ENCODE results near the gene ARHGAP15. TPM values are rescaled to one million over a fixed set of nuclear protein-coding genes. Genes with fewer than 3 reads are reported as not detected.

ARHGAP15 gene
- total and polyA plus RNA-seq, 12 donors, result 1.3 to 7.7 (median 2.8) TPM

- Histone ChIP-seq H3K9me3 (no peaks in the 10 kb centered on the region), H3K36me3 (no peaks in the 10 kb centered on the region), H3K27ac (no peak overlapping the region), H3K4me3 (no peak overlapping the region), H3K27me3 (no peaks in the 10 kb centered on the region), H3K4me1 (no peaks in the 10 kb centered on the region)
- intact Hi-C loops (cut with DNase I), result no loop called here
- no peak for TF ChIP-seq CTCF (IDR thresholded peaks at IDR 0.05)
- WGBS, 2 donors, result 86 to 88% methylated on average over 3 of the region's 3 CpGs
- ATAC-seq (no peak), DNase-seq (no peak)
Measured at GRCh38 chr2:143758629-143759330, 629.6 kb downstream of the ARHGAP15 start.

DNA sequence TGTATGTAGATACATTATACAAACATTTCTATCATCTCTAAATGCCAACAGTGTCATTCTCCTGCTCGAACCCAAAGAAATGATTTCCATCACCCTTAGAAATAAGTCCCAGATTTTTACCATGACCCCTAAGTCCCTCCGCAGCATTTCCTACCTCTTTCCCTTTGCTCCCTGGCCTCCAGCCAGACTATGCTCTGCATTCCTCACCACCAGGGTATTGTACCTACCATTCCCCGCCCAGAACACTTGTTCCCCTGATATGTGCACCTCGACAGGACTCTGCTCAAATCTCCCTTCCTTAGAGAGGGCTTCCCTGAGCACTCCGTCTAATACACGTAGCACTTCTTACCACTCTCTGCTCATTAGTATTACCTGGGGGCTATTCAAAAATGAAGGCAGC is 630.2 kb downstream of the ARHGAP15 start:
- intact Hi-C loops (cut with DNase I), result no loop called here
- H3K27me3 ChIP-seq, result no peaks in the 10 kb centered on the region
- DNase-seq, result no peak
- H3K4me3 ChIP-seq, result no peak overlapping the region
- H3K27ac ChIP-seq, result no peak overlapping the region
- no peaks in the 10 kb centered on the region for H3K36me3 ChIP-seq
- no peaks in the 10 kb centered on the region for H3K4me1 ChIP-seq
- ATAC-seq, result no peak
- WGBS, 2 donors, result 71 to 73% methylated on average over 6 of the region's 6 CpGs
- H3K9me3 ChIP-seq, result no peaks in the 10 kb centered on the region
- no peak for TF ChIP-seq CTCF (IDR thresholded peaks at IDR 0.05)

- no peak for TF ChIP-seq CTCF (IDR thresholded peaks at IDR 0.05)
- no peaks in the 10 kb centered on the region for H3K9me3 ChIP-seq
- WGBS, 2 donors, result 84 to 91% methylated on average over 3 of the region's 3 CpGs
- H3K36me3 ChIP-seq, result no peaks in the 10 kb centered on the region
- no peaks in the 10 kb centered on the region for H3K4me1 ChIP-seq
- H3K4me3 ChIP-seq, result no peak overlapping the region
- DNase-seq, result no peak
- no peak for ATAC-seq
- no peak overlapping the region for H3K27ac ChIP-seq
- no peaks in the 10 kb centered on the region for H3K27me3 ChIP-seq
- intact Hi-C loops (cut with DNase I), result no loop called here
Measured at GRCh38 chr2:143762176-143762928, 633.1 kb downstream of the ARHGAP15 start.

DNA sequence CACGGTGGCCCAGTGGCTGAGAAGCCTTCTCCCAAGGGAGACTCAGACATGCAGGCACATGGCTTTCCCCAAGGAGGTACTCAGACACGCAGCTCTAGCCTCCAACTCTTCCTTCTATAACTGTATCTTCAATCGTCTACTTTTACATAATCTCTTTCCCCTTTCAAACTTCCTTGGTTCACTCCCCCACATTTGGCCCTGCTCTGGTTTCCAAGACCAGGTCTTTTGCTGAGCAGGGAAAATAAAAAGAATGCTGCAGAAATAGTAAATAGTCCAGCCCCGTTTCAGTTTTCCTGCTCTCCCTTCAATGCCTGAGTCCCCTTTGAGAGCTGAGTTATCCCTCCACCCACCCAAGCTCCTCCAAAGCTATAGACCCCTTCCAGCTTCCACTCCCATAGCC is 635.0 kb downstream of the ARHGAP15 start:
- 45 to 53% methylated on average over 4 of the region's 4 CpGs for WGBS, 2 donors
- TF ChIP-seq CTCF (IDR thresholded peaks at IDR 0.05), result no peak
- Histone ChIP-seq H3K27me3 (no peaks in the 10 kb centered on the region), H3K27ac (no peak overlapping the region), H3K9me3 (no peaks in the 10 kb centered on the region), H3K4me3 (no peak overlapping the region), H3K36me3 (peaks cover 0 to 12% (median 0%) of the 10 kb centered on the region in 9 donors), H3K4me1 (no peaks in the 10 kb centered on the region)
- DNase-seq (no peak), ATAC-seq (no peak)
- intact Hi-C loops (cut with DNase I), result no loop called here

Measured in heart right ventricle (tissue), 16 donors.